PFSK-1 (cell line): ENCODE measurements around the gene CCDC177.

Source experiments
- FOXP2 ChIP-seq: optimal IDR thresholded peaks from 2 replicates; pipeline ENCODE3; 2011; ENCODE audit warnings: borderline replicate concordance, control low read depth, inconsistent platforms; ENCODE audit not compliant: insufficient read depth; ENCODE audit errors: extremely low read length, extremely low read depth
- POLR2AphosphoS5 ChIP-seq: IDR thresholded peaks from 2 replicates; pipeline ENCODE4 v1.6.1; 2012; ENCODE audit warnings: low read depth, mild to moderate bottlenecking, control low read depth, low read length, moderate library complexity
- SIN3A ChIP-seq: IDR thresholded peaks from 2 replicates; pipeline ENCODE4 v1.6.1; 2012; ENCODE audit warnings: mild to moderate bottlenecking, low read length, moderate library complexity, borderline replicate concordance; ENCODE audit not compliant: insufficient read depth
- TAF1 ChIP-seq: IDR thresholded peaks from 2 replicates; pipeline ENCODE4 v1.6.1; 2012; ENCODE audit warnings: low read length, control low read depth, borderline replicate concordance; ENCODE audit not compliant: insufficient read depth
- TF ChIP-seq, protein P1 (sequence below), 2 experiments: IDR thresholded peaks; 2 replicates each; pipeline versions ENCODE4 v1.6.1 to v1.8.0; 2011 to 2012; ENCODE audit warnings: low read depth in 2 of 2, low read length in 2 of 2, control low read depth in 1 of 2, inconsistent platforms in 1 of 2, mild to moderate bottlenecking in 1 of 2, moderate library complexity in 1 of 2; ENCODE audit not compliant: insufficient read depth in 1 of 2

The CCDC177 gene

DNA sequence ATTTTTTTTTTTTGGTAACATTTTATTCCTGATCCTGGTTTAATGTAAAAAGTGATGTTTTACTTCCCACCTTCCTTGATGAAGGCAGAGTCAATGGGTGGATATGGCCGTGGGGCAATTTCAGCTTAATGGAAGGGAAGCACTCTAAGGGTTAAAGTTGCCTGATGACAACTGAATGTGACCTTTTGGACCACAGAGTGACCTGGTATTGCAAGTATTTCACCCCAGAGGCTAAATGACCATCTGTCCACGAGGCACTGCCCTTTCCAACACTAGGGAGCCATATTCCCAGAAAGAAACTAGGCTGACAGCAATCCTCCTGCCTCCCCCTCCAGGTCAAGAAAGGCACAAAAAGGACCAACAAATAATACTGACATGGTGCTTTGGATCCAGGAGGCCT lies 4.8 kb downstream of the CCDC177 start:
- TF ChIP-seq POLR2AphosphoS5 (no peak), FOXP2 (no peak), TAF1 (no peak), SIN3A (no peak)
- TF ChIP-seq, protein P1, sequence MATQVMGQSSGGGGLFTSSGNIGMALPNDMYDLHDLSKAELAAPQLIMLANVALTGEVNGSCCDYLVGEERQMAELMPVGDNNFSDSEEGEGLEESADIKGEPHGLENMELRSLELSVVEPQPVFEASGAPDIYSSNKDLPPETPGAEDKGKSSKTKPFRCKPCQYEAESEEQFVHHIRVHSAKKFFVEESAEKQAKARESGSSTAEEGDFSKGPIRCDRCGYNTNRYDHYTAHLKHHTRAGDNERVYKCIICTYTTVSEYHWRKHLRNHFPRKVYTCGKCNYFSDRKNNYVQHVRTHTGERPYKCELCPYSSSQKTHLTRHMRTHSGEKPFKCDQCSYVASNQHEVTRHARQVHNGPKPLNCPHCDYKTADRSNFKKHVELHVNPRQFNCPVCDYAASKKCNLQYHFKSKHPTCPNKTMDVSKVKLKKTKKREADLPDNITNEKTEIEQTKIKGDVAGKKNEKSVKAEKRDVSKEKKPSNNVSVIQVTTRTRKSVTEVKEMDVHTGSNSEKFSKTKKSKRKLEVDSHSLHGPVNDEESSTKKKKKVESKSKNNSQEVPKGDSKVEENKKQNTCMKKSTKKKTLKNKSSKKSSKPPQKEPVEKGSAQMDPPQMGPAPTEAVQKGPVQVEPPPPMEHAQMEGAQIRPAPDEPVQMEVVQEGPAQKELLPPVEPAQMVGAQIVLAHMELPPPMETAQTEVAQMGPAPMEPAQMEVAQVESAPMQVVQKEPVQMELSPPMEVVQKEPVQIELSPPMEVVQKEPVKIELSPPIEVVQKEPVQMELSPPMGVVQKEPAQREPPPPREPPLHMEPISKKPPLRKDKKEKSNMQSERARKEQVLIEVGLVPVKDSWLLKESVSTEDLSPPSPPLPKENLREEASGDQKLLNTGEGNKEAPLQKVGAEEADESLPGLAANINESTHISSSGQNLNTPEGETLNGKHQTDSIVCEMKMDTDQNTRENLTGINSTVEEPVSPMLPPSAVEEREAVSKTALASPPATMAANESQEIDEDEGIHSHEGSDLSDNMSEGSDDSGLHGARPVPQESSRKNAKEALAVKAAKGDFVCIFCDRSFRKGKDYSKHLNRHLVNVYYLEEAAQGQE (IDR thresholded peaks at IDR 0.05; ENCODE audit: insufficient read depth in 1 of 2, low read depth in 2 of 2, low read length in 2 of 2), result no peak

DNA sequence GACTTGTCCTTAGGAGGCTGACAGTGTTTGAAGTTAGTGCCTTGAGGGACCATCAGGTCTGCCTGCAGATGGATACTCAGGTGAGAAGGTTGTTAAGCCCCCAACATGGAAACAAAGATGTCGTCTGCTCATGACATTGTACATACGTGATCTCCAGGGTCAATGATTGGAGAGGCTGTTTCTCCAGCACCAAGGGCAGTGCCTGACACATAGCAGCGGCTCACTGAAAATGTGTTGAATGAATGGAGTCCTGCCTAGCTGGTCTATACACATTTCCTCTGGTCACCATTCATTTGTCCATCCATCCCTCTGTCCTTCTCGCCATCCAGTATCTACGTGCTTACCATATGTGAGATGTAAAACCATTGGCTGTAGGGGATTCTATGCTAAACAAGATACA lies 7.1 kb downstream of the CCDC177 start:
- TF ChIP-seq, protein P1 (IDR thresholded peaks at IDR 0.05; ENCODE audit: insufficient read depth in 1 of 2, low read depth in 2 of 2, low read length in 2 of 2), result peak in 1 of 2 experiments; percentile 58; a peak in 1 of 4 replicates
- TF ChIP-seq TAF1, result no peak

DNA sequence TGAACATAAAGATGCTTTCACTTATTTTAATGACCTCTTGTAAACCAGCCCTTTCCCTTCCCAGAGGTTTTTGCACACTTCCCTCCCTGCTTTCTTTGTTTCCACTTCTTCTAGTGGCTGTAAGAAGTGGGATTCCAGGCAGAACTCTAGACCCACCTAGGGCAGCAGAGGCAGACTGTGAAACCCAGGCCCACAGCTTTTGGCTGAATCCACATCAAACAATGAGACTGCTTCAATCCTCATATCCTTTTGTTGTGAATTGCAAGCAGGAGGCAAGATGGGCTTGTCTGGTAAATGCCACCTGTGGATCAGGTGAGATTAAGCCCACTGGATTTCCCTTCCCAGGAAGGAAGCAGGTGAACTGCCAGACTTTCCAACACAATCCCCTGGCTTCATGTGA lies 12.8 kb downstream of the CCDC177 start:
- TF ChIP-seq, protein P1 (IDR thresholded peaks at IDR 0.05; ENCODE audit: insufficient read depth in 1 of 2, low read depth in 2 of 2, low read length in 2 of 2), result no peak
- TF ChIP-seq FOXP2 (no peak), SIN3A (no peak), TAF1 (no peak), POLR2AphosphoS5 (no peak)

DNA sequence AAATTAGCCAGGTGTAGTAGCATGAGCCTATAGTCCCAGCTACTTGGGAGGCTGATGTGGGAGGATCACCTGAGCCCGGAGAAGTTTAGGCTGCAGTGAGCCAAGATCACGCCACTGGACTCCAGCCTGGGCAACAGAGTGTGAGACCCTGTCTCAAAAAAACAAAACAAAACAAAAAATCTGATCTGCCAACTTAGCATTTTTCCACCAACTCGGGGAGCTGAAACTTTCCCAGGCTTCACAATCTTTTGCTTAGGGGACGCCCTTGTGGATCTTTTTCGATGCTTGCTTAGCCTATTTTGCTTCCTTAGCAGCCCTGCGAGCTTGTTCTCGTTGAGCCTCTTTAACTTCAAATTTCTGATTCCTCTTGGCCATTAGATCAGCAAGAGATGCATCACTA lies 13.8 kb downstream of the CCDC177 start:
- TF ChIP-seq, protein P1 (IDR thresholded peaks at IDR 0.05; ENCODE audit: insufficient read depth in 1 of 2, low read depth in 2 of 2, low read length in 2 of 2), result no peak
- no peak for TF ChIP-seq SIN3A
- no peak for TF ChIP-seq FOXP2
- no peak for TF ChIP-seq TAF1
- TF ChIP-seq POLR2AphosphoS5, result no peak

DNA sequence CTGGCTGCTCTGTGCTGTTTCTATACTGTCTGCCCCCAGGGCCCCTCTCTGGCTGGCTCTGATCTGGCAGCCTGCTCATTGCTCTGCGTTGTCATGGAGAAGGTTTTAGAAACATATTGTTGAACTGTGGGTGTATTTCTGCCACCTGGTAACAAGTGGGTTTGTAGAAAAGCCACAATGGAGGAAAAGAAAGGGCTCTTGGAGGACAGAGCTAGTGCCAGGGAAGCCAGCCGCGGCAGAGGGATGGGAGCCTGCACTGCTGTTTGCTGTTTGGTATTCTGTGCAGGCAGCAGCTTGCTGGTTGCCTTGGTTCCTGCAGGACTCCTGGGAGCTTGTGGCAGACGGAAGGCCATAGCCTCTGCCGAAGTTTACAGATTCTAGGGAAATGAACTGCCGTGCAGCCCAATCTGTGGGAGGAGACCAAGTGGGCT lies 15.1 kb downstream of the CCDC177 start:
- TF ChIP-seq SIN3A (no peak), TAF1 (no peak), FOXP2 (no peak), POLR2AphosphoS5 (no peak)
- TF ChIP-seq, protein P1 (IDR thresholded peaks at IDR 0.05; ENCODE audit: insufficient read depth in 1 of 2, low read depth in 2 of 2, low read length in 2 of 2), result no peak
